Prostate gland (tissue), 2 donors: ENCODE measurements around the gene VGLL3.

ENCODE experiments used
- POLR2A ChIP-seq: fragments of 450-650 bp; IDR thresholded peaks from one replicate; pipeline ENCODE4 v1.6.1; 2016; ENCODE audit warnings: antibody characterized with exemption, mild to moderate bottlenecking
- POLR2AphosphoS5 ChIP-seq: sonication (generic); formaldehyde crosslinking; IDR thresholded peaks from one replicate; pipeline ENCODE4 v1.6.1; 2017; ENCODE audit warnings: antibody characterized with exemption
- TF ChIP-seq, protein P1 (sequence below), 4 experiments: fragments of 200-600 bp in 2 of 4; fragments of 450-650 bp in 2 of 4; sonication (generic) in 2 of 4; IDR thresholded peaks; 1 replicate in 3 of 4; 2 replicates in 1 of 4; pipeline ENCODE4 v1.5.1; 2016 to 2019; ENCODE audit warnings: antibody characterized with exemption in 4 of 4, mild to moderate bottlenecking in 2 of 4, moderate library complexity in 2 of 4

DNA sequence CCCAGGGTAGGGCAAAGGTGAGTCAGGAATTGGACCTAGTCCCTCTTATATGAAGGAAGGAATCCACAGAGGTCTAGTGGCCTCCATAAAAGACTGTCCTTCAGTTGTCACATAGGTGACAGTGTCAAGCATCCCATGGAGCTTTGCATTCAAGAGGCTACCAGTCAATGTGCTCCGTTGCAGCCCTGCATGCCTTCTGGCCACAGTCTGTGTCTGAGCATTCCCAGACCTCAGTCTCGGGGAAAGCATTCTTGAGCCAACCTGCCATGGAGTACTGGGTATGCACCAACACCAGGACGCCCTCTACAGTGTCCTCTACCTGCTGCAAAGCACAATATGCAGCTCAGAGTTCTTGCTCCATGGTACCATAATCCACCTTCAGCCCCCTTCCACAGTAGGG, 46.7 kb upstream of the VGLL3 start:
- TF ChIP-seq, protein P1, sequence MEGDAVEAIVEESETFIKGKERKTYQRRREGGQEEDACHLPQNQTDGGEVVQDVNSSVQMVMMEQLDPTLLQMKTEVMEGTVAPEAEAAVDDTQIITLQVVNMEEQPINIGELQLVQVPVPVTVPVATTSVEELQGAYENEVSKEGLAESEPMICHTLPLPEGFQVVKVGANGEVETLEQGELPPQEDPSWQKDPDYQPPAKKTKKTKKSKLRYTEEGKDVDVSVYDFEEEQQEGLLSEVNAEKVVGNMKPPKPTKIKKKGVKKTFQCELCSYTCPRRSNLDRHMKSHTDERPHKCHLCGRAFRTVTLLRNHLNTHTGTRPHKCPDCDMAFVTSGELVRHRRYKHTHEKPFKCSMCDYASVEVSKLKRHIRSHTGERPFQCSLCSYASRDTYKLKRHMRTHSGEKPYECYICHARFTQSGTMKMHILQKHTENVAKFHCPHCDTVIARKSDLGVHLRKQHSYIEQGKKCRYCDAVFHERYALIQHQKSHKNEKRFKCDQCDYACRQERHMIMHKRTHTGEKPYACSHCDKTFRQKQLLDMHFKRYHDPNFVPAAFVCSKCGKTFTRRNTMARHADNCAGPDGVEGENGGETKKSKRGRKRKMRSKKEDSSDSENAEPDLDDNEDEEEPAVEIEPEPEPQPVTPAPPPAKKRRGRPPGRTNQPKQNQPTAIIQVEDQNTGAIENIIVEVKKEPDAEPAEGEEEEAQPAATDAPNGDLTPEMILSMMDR (IDR thresholded peaks at IDR 0.05) = no peak
- TF ChIP-seq POLR2A (no peak), POLR2AphosphoS5 (no peak)
